Peyer's patch (tissue), 4 donors: ENCODE results near the gene BRD3. TPM values are rescaled to one million over a fixed set of nuclear protein-coding genes. Genes with fewer than 3 reads are reported as not detected.

Experiments used
- DNase-seq, 3 donors: peaks; one replicate each; pipeline ENCODE4 v3.0.0-alpha.2; 2017 to 2019
- H3K27ac ChIP-seq, 4 donors: fragments of 200-600 bp; sonication (generic); one replicate each; pipeline ENCODE4 v1.5.1; 2016 to 2019
- H3K27me3 ChIP-seq, 2 donors: fragments of 200-600 bp; sonication (generic); one replicate each; pipeline ENCODE4 v1.5.1; 2019
- H3K36me3 ChIP-seq, 3 donors: fragments of 200-600 bp; sonication (generic); one replicate each; pipeline ENCODE4 v1.5.1; 2016 to 2019
- H3K4me1 ChIP-seq, 4 donors: fragments of 200-600 bp; sonication (generic); one replicate each; pipeline ENCODE4 v1.5.1; 2016 to 2019
- H3K4me3 ChIP-seq, 4 donors: fragments of 200-600 bp; sonication (generic); 1 replicate in 3 of 4; 2 replicates in 1 of 4; pipeline ENCODE4 v1.5.1; 2016 to 2019; ENCODE audit warnings: mild to moderate bottlenecking in 1 of 4
- H3K9me3 ChIP-seq, 4 donors: fragments of 200-600 bp; sonication (generic); one replicate each; pipeline ENCODE4 v1.5.1; 2016 to 2019; ENCODE audit warnings: mild to moderate bottlenecking in 1 of 4
- POLR2A ChIP-seq, 2 donors: fragments of 450-650 bp; IDR thresholded peaks; one replicate each; pipeline ENCODE4 v1.5.1; 2017; ENCODE audit warnings: antibody characterized with exemption in 2 of 2, mild to moderate bottlenecking in 2 of 2, moderate library complexity in 2 of 2
- total RNA-seq, 4 donors: library from RNA; depleted of rRNA; stranded (reverse); fragments of >200 nt; gene quantifications; one replicate each; pipeline ENCODE4 v1.1.0, GENCODE V29; 2016
- TF ChIP-seq, protein P1 (sequence below), 6 experiments: fragments of 450-650 bp in 4 of 6; fragments of 200-600 bp in 2 of 6; sonication (generic) in 1 of 6; IDR thresholded peaks; one replicate each; pipeline ENCODE4 v1.5.1; 2017 to 2019; ENCODE audit warnings: antibody characterized with exemption in 6 of 6, mild to moderate bottlenecking in 3 of 6, moderate library complexity in 1 of 6

Gene BRD3
- total RNA-seq, 4 donors from 2014 or later, result 16.3 to 57.8 (median 35.0) TPM

DNA sequence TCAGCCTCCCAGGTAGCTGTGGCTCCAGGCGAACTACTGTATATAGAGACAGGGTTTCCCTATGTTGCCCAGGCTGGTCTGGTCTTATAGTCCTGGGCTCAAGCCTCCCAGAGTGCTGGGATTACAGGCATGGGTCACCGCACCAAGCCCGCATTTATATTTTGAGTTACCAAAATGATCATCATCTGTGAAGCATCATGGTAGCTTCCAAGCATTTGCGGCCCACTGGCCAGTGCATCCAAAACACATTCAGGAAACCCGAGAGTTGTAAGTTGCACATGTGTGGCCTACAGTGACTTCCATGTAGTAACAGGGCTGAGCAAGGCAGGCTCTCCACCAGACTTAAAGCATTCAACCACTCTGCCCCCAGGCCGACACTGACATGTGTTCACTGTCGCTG, 40.3 kb downstream of the BRD3 start:
- no peak overlapping the region for H3K4me3 ChIP-seq
- H3K4me1 ChIP-seq, result peaks cover 0 to 11% (median 8%) of the 10 kb centered on the region in 4 donors
- TF ChIP-seq, protein P1, sequence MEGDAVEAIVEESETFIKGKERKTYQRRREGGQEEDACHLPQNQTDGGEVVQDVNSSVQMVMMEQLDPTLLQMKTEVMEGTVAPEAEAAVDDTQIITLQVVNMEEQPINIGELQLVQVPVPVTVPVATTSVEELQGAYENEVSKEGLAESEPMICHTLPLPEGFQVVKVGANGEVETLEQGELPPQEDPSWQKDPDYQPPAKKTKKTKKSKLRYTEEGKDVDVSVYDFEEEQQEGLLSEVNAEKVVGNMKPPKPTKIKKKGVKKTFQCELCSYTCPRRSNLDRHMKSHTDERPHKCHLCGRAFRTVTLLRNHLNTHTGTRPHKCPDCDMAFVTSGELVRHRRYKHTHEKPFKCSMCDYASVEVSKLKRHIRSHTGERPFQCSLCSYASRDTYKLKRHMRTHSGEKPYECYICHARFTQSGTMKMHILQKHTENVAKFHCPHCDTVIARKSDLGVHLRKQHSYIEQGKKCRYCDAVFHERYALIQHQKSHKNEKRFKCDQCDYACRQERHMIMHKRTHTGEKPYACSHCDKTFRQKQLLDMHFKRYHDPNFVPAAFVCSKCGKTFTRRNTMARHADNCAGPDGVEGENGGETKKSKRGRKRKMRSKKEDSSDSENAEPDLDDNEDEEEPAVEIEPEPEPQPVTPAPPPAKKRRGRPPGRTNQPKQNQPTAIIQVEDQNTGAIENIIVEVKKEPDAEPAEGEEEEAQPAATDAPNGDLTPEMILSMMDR (IDR thresholded peaks at IDR 0.05), result no peak
- TF ChIP-seq POLR2A (IDR thresholded peaks at IDR 0.05), result no peak
- peaks cover 0 to 26% (median 0%) of the 10 kb centered on the region in 3 donors for H3K36me3 ChIP-seq
- no peak for DNase-seq
- no peaks in the 10 kb centered on the region for H3K27me3 ChIP-seq
- no peak overlapping the region for H3K27ac ChIP-seq
- no peaks in the 10 kb centered on the region for H3K9me3 ChIP-seq

DNA sequence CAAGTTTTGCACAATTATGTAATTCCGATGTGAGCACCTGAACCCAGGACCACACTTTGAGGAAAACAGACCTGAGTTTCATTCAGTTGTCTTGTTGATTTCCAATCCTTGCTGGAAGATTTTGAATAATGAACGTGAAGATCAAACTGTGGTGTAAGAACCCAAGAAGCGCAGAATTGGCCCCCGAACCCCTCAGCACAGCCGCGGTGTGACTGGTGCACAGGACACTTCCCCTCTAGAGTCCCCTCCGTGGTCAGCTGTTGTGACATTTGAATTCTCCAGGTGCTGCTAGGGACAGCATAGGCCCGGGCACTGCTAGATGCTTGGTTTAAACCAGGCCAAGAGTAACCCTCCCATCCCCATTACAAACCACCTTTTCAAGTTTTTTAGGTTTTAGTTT, 40.8 kb downstream of the BRD3 start:
- Histone ChIP-seq H3K27me3 (no peaks in the 10 kb centered on the region), H3K36me3 (peaks cover 0 to 20% (median 0%) of the 10 kb centered on the region in 3 donors), H3K4me3 (no peak overlapping the region), H3K27ac (no peak overlapping the region), H3K9me3 (no peaks in the 10 kb centered on the region), H3K4me1 (peaks cover 0 to 11% (median 8%) of the 10 kb centered on the region in 4 donors)
- no peak for TF ChIP-seq POLR2A (IDR thresholded peaks at IDR 0.05)
- TF ChIP-seq, protein P1 (IDR thresholded peaks at IDR 0.05), result no peak
- no peak for DNase-seq

DNA sequence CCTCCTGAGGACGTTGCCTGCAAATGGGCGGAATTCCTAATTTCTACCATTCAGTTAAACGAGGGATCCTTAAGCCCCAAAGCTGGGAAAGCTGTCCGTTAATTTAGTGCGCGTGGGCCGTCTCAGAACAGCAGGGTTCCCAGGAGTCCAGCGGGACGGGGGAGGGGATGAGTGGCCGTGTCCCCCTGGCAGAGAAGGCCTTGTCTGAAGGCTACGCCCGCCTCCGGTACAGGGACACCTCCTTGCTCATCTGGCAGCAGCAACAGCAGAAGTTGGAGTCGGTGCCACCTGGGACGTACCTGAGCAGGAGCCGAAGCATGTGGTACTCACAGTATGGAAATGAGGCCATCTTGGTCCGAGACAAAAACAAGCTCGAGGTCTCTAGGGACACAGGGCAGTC, 41.2 kb downstream of the BRD3 start:
- Histone ChIP-seq H3K36me3 (peaks cover 0 to 16% (median 0%) of the 10 kb centered on the region in 3 donors), H3K4me1 (peaks cover 0 to 11% (median 8%) of the 10 kb centered on the region in 4 donors), H3K9me3 (no peaks in the 10 kb centered on the region), H3K4me3 (peak overlapping the region in 1 of 4 donors; percentile 97), H3K27me3 (no peaks in the 10 kb centered on the region), H3K27ac (no peak overlapping the region)
- no peak for TF ChIP-seq POLR2A (IDR thresholded peaks at IDR 0.05)
- TF ChIP-seq, protein P1 (IDR thresholded peaks at IDR 0.05), result no peak
- no peak for DNase-seq

DNA sequence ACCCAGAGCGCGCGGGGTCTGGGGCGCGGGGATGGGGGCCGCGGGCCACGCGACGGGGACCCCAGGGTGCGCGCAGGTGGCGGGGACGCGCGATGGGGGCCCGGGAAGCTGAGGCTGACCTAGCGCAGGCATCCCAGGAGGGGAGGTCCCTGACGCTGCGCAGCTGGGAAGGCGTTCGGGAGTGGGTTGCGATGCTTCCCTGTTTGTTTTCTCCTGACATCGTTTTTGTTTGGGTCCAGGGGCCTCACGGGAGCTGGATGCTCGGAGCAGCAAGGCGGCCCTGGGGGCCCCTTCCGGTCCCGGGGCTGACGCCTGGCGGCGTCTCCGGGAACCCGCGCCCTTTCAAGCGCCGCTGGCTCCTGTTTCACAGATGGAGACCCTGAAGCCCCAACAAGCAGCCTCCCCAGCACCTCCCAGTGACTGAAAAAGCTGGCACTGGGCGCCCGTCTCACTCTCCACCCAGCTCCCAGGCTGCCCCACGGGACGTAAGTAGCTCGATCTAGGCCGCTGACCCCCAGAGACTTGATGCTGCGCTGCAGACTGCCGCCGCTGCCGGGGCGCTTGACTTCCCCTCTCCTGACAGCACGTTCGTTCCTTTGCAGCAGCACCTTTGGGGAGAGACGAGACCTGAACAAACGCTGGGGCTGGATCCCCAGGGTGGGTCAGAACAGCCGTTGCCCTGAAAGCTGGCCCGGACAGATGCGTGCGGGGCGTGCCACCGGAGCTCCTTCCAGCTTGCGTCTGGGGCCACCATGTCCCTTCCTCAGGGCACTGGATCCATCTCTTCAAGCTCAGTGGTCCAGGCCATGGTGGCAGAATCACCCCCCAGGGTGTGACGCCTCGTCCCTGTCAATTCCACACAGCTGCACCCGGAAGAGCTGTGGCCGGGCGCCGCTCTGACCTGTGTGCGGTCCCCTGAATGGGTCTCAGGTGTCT, 42.0 kb downstream of the BRD3 start:
- Histone ChIP-seq H3K36me3 (peaks cover 0 to 9% (median 0%) of the 10 kb centered on the region in 3 donors), H3K4me3 (peak overlapping the region; percentile 63 to 98 (median 94)), H3K27ac (peak overlapping the region; percentile 37 to 89 (median 64)), H3K9me3 (no peaks in the 10 kb centered on the region), H3K4me1 (peaks cover 0 to 11% (median 8%) of the 10 kb centered on the region in 4 donors), H3K27me3 (no peaks in the 10 kb centered on the region)
- DNase-seq, result peak in 2 of 3 donors; percentile 47 to 68
- no peak for TF ChIP-seq POLR2A (IDR thresholded peaks at IDR 0.05)
- TF ChIP-seq, protein P1 (IDR thresholded peaks at IDR 0.05), result peak in 4 of 6 experiments; percentile 8 to 42 (median 12)

DNA sequence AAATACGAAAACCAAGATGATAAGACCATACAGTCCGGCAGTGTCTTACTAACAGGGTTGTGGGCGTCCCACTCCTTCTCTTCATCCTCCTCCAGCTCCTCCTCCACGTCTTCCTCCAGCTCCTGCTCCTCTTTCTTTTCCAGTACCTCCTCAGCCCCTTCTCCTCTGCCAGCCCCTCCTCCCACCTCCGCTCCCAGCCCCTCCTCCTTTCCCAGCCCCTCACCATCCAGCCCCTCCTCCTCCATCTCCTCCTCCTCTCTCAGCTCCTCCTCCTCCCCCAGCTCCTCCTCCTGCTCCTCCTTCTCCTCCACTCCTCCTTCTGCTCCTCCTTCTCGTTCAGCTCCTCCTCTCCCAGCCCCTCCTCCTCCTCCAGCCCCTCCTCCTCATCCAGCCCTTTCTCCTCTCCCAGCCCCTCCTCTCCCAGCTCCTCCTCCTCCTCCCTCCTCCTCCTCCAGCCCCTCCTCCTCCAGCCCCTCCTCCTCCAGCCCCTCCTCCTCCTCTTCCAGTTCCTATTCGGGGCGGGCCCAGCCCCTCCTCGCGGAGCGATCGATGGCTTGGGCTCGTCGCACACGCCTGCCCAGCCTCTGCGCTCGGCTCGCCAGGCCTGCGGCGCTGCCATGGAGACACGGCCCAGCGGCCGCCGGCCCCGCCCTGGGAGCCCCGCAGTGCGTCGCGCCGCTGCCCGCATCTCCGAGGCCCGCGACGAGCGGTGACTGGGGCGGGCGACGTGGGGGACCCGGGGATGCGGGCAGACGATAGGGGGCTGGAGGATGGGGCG, 42.8 kb downstream of the BRD3 start, which contains the start of gene BRD3OS:
Gene BRD3OS (plus strand): TSS at position 654 of the 778 bp plus-strand sequence. CDS start 1,267 bp downstream, outside the sequence.
- Histone ChIP-seq H3K27ac (peak within 1 kb of the TSS; percentile 37 to 89 (median 64)), H3K27me3 (no peaks in the 10 kb centered on the region), H3K36me3 (peaks cover 0 to 6% (median 0%) of the 10 kb centered on the region in 3 donors), H3K4me3 (peak within 1 kb of the TSS; percentile 63 to 98 (median 94)), H3K4me1 (peaks cover 0 to 11% (median 8%) of the 10 kb centered on the region in 4 donors), H3K9me3 (no peaks in the 10 kb centered on the region)
- DNase-seq, result peak; percentile 94 to 98 (median 98)
- TF ChIP-seq POLR2A (IDR thresholded peaks at IDR 0.05), result no peak
- TF ChIP-seq, protein P1 (IDR thresholded peaks at IDR 0.05), result no peak
